ENCODE data around the gene ZNF429.
"Not testable (repeated sequence)": the region's sequence is repeated elsewhere in the genome, so short reads cannot be mapped to it uniquely, and the experiment has no call there.

Gene ZNF429

GRCh38 chr19:21559444-21559843 is 54.0 kb downstream of the ZNF429 start:
- Mint-ChIP-seq H3K36me3 (ENCODE audit: low read depth) (peaks cover 21% of the 10 kb centered on the region), H3K27me3 (ENCODE audit: low read depth) (no peaks in the 10 kb centered on the region), H3K4me3 (no peak overlapping the region), H3K27ac (no peak overlapping the region), H3K4me1 (no peaks in the 10 kb centered on the region), H3K9me3 (peaks cover 31% of the 10 kb centered on the region)
- TF ChIP-seq CTCF (IDR thresholded peaks at IDR 0.05; ENCODE audit: unreplicated experiment in 3 of 3), result no peak

DNA sequence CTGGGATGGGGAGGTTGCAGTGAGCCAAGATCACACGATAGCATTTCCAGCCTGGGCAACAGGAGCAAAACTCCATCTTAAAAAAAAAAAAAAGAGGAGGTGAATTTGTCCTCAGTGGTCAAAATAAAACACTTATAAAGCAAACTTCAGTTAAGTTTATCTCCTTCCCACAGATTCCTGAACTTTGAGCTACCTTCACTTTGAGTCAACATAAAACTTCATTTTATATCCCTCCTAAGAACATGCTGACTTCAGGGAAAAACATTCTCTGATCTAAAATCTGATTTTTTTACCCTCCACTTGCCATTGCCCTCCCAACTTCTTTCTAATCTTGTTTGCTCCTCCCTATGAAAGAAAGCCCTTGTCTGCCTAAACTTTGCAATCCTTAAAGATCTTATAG is 59.0 kb downstream of the ZNF429 start:
- peaks cover 43% of the 10 kb centered on the region for H3K9me3 Mint-ChIP-seq
- no peak overlapping the region for H3K27ac Mint-ChIP-seq
- no peaks in the 10 kb centered on the region for H3K4me1 Mint-ChIP-seq
- no peaks in the 10 kb centered on the region for H3K27me3 Mint-ChIP-seq (ENCODE audit: low read depth)
- H3K4me3 Mint-ChIP-seq, result no peak overlapping the region
- TF ChIP-seq CTCF (IDR thresholded peaks at IDR 0.05; ENCODE audit: unreplicated experiment in 3 of 3), result no peak
- no peaks in the 10 kb centered on the region for H3K36me3 Mint-ChIP-seq (ENCODE audit: low read depth)

DNA sequence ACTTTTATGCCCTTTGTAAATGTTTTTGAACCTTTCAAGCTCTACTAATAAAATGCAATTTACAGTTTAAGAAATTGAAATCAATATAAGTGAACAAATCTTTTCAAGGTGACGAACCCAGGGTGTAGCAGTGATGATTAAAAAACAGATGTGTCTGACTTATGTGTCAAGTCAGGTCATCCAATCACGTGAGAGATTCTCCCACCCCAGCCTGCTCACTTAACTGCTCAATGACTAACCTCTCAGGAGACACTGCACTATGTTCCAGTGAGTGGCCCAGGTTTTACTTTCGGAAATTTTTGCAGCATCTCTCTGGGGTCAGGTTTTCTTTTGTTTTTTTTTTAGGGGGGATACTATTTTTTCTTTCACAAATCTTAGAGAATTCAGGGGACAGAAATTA is 60.7 kb downstream of the ZNF429 start:
- Mint-ChIP-seq H3K27me3 (ENCODE audit: low read depth) (no peaks in the 10 kb centered on the region), H3K4me3 (no peak overlapping the region), H3K9me3 (peaks cover 47% of the 10 kb centered on the region), H3K4me1 (no peaks in the 10 kb centered on the region), H3K27ac (no peak overlapping the region), H3K36me3 (ENCODE audit: low read depth) (no peaks in the 10 kb centered on the region)
- no peak for TF ChIP-seq CTCF (IDR thresholded peaks at IDR 0.05; ENCODE audit: unreplicated experiment in 3 of 3)

- not testable (repeated sequence) for H3K36me3 Mint-ChIP-seq (ENCODE audit: low read depth)
- peaks cover 55% of the 10 kb centered on the region for H3K9me3 Mint-ChIP-seq
Observed at GRCh38 chr19:21567806-21568205, 62.4 kb downstream of the ZNF429 start.

DNA sequence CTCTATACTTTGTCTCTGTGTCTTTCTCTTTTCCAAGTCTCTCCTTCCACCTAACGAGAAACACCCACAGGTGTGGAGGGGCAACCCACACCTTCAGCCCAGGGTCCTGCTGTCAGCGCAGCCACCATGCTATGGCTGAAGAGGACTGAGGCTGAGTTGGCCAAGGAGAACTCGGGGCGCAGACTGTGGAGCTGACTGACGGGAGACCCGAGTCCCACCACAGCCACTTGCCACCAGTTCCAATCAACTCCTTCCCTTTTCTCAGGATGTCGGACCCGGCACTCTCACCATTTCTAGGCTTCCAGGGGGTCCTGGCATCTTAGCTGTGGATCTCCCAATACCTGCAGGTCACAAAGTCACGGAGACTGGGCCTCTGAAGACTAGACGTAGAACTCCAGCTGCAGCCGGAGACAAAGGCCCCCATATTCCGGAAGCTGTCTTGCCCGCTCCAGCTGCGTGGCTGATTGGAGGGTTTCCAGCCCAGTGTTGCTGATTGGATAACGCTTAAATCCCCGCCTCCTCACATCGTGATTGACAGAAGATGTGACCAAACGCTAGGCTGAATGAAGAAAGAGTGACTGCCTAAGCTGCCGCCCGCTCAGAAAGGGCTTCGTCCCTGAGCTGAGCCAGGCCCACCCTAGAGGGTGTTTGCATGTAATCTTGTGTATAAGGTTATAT is 63.6 kb downstream of the ZNF429 start:
- H3K9me3 Mint-ChIP-seq, result peaks cover 52% of the 10 kb centered on the region
- no peak overlapping the region for H3K4me3 Mint-ChIP-seq
- H3K27me3 Mint-ChIP-seq (ENCODE audit: low read depth), result no peaks in the 10 kb centered on the region
- peaks cover 4% of the 10 kb centered on the region for H3K36me3 Mint-ChIP-seq (ENCODE audit: low read depth)
- no peak overlapping the region for H3K27ac Mint-ChIP-seq
- H3K4me1 Mint-ChIP-seq, result no peaks in the 10 kb centered on the region
- no peak for TF ChIP-seq CTCF (IDR thresholded peaks at IDR 0.05; ENCODE audit: unreplicated experiment in 3 of 3)

More at GRCh38 chr19:21567806-21568205, 62.4 kb downstream of the ZNF429 start:
- not testable (repeated sequence) for H3K4me3 Mint-ChIP-seq; H3K27me3 Mint-ChIP-seq (ENCODE audit: low read depth); H3K4me1 Mint-ChIP-seq; H3K27ac Mint-ChIP-seq

GRCh38 chr19:21569494-21569865 is 64.1 kb downstream of the ZNF429 start:
- no peak for TF ChIP-seq CTCF (IDR thresholded peaks at IDR 0.05; ENCODE audit: unreplicated experiment in 3 of 3)
- peaks cover 55% of the 10 kb centered on the region for H3K9me3 Mint-ChIP-seq
- H3K27ac Mint-ChIP-seq, result no peak overlapping the region
- no peaks in the 10 kb centered on the region for H3K27me3 Mint-ChIP-seq (ENCODE audit: low read depth)
- peaks cover 4% of the 10 kb centered on the region for H3K36me3 Mint-ChIP-seq (ENCODE audit: low read depth)
- H3K4me1 Mint-ChIP-seq, result no peaks in the 10 kb centered on the region
- H3K4me3 Mint-ChIP-seq, result no peak overlapping the region

Data from nephron (organoid).